GM15510 (cell line): ENCODE data around the gene FGF22.

Source experiments
- POLR2A ChIP-seq: IDR thresholded peaks from 3 replicates; pipeline ENCODE4 v1.6.1; 2011; ENCODE audit warnings: borderline replicate concordance; ENCODE audit not compliant: insufficient read length; ENCODE audit errors: extremely low read depth

Gene FGF22

DNA sequence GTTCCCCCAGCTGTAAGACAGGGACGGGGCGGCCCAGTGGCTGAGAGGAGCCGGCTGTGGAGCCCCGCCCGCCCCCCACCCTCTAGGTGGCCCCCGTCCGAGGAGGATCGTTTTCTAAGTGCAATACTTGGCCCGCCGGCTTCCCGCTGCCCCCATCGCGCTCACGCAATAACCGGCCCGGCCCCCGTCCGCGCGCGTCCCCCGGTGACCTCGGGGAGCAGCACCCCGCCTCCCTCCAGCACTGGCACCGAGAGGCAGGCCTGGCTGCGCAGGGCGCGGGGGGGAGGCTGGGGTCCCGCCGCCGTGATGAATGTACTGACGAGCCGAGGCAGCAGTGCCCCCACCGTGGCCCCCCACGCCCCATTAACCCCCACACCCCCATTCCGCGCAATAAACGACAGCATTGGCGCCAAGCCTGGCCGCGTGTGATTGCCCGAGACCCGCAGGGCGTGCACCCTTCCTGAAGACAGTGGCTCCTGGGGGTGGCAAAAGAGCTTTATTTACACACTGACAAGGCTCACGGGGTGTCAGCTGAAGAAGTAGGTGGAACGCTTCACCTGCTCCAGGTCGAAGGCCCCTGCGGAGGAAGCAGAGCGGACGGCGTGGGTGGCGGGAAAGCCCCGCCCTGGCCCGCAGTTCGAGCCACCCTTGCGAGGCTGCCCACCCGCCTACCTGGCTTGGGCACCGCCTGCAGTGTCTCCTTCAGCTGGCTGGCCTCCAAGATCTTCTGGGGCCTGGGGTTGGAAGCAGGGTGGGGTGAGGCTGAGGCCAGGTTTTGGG, 22.7 kb upstream of the FGF22 start:
- no peak for TF ChIP-seq POLR2A

DNA sequence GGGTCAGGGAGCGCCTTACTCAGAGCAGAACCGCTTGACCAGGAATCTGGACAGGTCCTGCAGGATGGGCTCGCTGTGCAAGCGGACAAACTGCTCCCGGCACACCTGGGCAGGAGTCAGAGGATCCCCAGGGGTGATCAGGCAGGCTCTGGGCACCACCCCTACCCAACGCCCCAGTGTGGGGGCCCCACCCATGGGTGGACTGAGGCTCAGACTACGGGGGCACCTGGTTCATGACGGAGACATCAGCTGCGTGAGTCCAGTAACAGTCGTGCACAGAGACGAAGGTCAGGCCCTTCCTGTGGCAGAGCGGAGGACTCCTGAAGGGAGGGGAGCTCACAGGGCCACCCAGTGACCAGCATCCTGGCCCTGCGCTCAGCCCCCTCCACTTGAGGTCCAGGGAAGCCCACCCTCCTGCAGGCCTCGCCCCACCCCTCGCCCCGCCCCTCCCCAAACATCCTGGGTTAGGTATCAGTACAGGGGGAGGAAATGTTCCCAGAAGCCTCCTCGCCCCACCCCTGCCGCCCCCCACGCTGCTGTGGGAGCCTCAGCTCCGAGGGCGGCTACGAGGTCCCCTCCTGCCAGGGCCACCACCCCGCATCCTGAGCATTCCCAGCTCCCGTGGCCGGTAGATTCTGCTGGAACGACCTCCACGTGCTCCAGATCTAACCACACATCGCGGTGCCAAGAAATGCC, 22.0 kb upstream of the FGF22 start:
- TF ChIP-seq POLR2A: no peak

DNA sequence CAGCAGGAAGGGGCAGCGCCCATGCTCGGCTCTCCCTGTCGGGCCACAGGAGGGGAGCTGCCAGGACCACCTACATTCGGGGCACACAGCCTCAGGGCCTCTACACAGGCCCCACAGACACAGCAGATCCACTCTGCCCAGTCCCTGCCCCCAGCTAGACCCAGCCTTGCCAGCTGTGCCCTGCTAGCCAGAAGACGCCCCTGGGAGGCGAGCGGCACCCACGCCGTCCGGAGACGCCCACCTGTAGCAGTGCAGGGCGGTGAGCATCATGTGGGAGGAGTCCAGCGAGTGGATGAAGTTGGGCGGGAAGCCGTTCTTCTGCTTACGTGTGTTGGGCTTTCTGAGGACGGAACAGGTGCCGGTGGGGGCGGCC, 21.4 kb upstream of the FGF22 start:
- TF ChIP-seq POLR2A: no peak

DNA sequence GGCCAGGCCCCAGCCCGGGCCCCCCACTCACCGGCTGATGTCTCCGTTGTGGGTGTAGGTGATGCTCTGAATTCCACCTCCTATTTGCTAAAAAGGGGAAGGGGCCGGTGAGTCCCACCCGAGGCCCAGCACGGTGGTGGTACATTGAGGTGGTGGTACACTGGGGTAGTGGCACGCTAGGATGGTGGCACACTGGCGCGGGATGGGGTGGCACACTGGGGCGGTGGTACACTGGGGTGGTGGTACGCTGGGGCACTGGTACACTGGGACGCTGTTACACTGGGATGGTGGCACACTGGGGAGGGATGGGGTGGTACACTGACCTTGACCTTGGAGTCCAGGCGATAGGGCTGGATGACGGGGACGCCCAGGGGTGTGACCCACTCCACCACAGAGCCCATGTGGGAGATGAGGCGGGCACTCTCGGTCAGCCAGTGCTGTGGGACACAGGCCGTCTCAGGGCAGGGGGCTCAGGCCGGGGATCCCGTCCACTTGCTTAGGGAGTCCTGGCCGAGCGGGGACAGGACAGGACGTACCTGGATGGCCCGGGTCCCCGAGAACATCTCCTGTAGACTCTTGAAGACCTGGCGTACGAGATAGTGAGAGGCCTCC, 20.9 kb upstream of the FGF22 start:
- no peak for TF ChIP-seq POLR2A

DNA sequence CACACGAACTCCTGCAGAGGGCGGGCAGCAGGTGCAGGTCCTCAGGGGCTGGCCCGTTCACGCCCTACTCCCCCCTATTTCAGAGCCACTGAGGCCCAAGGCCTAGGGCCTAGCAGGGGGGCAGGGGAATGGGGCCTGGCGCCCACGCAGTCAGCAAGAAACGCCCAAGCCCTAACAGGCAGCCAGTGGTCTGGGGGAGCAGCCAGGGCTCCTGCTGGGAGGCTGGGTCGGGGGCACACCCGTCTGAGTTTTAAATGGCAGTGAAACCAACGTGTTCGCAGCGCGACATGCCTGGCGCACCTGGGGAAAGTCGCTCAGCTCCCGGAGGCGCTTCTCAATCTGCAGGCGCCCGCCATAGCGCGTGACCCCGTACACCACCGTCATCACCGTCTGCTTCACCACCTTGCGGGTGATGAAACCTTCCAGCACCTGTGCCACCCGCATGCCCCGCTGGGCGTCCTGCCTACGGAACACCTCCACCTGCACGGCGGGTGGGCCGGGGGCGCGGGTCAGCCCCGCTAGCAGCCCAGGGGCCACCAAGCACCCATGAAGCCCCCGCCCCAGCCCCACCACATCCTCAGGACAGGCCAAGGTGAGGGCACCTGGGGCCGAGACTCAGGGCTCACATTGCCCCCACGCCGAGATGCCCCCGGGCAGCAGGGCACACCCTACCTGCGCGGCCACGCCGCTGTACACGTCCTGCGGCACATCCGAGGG, 20.2 kb upstream of the FGF22 start:
- TF ChIP-seq POLR2A: no peak

DNA sequence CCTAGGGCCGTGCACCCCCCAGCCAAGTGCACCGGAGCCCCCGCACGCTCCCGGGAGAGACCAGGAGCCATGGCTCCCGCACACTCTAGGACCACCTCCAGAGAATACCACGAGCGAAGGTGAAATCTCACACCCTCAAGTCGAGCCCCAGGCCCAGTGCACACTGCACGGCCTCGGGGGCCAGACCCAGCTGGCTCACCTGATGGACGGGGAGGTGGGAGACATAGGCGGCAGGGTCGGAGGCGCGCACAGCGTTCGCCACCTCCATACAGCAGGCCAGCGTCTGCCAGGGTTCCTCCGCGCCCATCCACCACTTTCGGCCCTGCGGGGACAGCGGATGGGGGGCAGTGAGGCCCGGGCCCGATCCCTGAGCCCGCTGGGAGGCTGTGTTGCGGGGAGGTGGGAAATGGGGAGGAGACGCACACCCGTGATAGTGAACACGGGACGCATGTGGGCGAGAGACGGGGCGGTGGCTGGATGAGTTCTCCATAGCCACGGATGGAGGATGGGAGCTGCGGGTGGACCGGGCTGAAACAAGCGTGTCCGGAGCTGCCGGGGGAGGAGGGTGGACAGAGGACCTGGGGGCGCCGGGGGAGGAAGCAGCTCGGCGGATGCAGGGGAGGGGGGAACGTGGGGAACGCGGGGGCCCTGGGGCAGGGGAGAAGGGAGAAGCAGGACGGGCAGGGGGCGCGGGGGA, 19.4 kb upstream of the FGF22 start:
- TF ChIP-seq POLR2A: no peak

DNA sequence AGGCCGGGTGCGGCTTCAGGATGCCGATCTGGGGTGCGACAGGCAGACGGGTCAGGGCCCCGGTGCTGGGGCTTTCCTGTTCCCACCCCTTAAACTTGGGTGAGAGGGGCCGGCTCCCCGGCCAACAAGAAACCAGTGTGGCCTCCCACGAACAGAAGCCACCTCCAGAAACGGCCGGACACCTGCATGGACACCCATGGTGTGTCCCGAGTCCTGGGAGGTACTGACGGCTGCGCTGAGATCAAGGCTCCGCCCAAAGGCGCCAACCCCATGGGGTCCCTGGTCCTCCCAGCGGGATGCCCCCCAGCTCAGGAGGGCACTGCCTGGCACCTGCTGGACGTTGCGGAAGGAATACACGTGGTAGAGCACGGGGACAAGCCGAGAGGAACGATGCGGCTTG, 17.9 kb upstream of the FGF22 start:
- no peak for TF ChIP-seq POLR2A

DNA sequence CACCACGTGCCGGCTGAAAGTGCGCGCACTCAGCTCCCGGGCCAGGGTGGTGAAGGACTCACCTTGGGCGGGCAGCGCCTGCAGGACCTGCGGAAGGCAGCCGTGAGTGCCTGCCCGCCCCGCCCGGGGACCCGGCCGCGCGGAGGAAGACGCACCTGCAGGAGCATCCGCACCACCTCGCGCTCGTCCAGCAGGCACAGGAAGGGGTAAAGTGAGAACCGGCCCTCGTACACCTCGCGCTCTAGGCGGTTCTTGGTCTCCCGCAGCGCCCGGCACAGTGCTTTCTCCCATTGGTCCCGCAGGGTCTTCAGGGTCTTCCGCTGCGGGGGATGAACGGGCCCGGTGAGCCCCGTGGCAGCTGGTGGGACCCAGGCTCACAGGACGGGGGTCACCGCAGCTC, 17.0 kb upstream of the FGF22 start:
- no peak for TF ChIP-seq POLR2A

DNA sequence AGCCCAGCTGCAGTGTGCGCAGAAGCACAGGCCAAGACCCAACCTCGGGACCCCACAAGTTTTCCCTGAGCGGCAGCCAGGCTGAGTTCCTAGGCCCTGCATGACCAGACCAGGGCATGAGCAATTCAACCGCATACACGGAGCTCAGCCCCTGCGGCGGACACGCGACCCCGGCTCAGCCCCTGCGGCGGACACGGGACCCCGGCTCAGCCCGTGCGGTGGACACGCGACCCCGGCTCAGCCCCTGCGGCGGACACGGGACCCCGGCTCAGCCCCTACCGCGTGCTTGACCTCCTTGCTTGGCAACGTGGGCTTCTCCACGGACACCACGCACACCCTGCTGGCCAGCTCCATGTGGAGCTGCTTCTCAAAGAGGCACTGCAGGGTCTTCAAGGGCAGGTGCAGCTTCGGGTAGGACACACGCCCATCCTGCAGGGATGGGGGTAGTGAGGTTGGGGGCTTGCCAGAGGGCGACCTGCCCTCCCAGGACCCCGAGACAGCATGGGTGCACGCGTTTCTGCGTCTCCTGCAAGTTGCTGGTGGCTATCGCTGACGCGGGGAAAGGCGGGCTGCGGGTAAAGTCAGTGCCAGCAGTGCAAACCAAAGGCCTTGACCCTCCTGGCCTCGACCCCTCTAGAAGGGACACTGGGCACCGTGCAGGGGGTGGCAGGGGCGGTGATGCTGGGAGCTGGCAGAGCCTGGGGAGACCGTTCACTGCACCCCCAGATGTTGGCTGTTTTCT, 16.3 kb upstream of the FGF22 start:
- no peak for TF ChIP-seq POLR2A

DNA sequence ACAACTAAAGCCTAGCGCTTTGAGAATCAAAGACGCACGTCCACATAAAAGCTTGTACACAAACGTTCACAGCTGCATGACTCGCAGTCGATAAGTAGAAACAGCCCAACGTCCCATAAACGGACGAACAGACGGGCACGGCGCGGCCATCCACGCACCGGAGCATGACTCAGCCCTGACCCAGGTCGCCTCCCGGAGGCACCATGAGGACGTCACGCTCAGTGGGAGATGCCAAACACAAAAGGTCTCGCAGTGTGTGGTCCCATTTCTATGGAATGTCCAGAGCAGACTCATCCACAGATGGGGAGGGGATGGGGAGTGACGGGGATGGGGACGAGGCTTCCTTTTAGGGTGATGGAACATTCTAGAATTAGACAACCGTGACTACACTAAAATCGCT, 15.7 kb upstream of the FGF22 start:
- no peak for TF ChIP-seq POLR2A

DNA sequence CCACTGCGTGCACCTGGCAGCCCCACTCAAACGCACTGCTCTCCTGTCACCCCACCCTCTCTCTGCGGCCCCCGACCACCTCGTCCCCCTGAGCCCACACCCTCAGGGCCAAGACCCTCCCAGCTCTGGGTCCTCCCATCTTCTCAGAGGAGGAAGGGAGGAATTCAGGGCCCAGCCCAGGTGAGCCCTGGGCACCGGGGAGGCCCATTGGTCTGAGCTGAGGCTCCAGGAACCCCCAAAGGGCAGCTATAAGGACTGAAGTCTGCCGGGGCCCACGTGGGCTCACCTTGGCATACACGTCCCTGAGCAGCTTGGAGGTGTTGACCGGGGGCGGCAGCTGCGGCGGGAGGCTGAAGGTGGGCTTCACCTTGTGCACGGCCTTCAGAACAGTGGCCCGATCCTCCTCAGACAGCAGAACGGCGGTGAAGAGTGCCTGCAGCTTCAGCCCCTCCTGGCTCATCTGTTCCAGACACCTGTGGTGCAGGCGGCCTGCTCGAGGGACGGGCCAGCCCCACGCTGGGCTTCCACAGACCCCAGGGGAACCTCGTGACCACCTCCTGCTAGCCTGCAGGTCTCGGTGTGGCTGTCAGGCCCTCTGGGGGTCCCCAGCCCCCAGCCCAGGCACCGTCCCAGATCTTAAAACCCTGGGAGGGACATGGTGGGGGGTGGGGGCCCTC, 15.1 kb upstream of the FGF22 start:
- TF ChIP-seq POLR2A: no peak

DNA sequence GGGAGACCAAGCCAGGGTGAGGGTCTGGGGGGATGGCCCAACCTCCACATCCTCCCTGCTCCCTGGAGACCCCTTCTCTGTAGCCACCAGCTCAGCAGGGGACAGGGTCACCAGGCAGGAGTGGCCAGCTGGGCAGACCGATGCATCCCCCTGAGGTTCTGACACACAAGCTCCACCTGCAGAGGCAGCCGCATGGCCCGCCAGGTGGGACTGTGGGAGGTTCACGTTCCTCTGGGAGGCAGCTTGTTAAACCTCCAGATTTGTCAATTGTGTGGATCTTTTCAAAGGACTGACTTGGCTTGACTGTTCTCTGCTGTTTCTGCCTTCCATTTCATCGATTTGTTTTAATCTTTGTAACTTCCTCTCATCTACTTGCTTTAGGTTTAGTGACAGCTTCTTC, 14.4 kb upstream of the FGF22 start:
- TF ChIP-seq POLR2A: no peak

DNA sequence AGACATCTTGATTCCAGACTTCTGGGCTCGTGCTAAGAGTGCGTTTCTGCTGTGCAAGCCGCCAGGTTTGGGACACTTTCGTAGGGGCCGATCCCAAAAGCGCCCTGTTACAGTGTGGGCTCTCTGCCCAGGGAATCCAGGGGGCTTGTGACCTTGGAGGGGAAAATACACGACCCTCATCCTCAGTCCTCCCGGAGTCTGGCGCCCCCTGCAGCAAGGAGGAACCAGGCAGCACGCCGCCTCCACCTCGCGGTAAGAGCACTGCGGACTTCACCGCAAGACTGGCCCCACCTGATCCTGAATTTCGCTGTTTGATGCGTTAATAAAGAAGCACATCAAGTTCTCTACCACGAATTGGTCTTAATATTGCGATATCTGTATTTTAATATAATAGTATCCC, 11.5 kb upstream of the FGF22 start:
- no peak for TF ChIP-seq POLR2A
